Activated CD4-positive, alpha-beta T cell treated with anti-CD3 and anti-CD28 coated beads, Interleukin-2, amount 50 U/mL, for 16 hours (primary cell): Measurements from ENCODE around the gene MYH4.

ENCODE experiments used
- DNase-seq: peaks from one replicate; pipeline ENCODE4 v3.0.0-alpha.2; 2020

MYH4 gene

DNA sequence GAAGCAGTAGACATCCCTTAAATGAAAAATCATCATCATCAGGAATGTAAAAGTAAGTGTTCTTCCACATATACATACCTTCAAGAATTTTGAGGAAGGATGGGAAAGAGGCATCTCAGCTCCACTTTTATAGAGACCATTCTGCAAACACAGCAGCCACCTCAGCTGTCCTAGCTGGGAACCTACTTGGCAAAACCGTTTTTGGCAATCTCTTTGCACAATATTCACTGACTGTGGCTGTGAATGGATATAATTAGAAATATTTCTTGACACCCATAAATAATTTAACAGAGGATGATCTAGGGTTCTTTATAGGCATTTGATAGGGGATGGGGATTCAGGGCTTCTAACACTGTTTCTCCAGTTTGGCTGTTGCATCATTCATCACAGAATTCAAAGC is at the start of gene MYH4:
Gene MYH4, minus strand, starts transcription at position 101 of the 400 bp plus-strand sequence. CDS start 2,814 bp downstream, outside the sequence.
- DNase-seq: no peak

DNA sequence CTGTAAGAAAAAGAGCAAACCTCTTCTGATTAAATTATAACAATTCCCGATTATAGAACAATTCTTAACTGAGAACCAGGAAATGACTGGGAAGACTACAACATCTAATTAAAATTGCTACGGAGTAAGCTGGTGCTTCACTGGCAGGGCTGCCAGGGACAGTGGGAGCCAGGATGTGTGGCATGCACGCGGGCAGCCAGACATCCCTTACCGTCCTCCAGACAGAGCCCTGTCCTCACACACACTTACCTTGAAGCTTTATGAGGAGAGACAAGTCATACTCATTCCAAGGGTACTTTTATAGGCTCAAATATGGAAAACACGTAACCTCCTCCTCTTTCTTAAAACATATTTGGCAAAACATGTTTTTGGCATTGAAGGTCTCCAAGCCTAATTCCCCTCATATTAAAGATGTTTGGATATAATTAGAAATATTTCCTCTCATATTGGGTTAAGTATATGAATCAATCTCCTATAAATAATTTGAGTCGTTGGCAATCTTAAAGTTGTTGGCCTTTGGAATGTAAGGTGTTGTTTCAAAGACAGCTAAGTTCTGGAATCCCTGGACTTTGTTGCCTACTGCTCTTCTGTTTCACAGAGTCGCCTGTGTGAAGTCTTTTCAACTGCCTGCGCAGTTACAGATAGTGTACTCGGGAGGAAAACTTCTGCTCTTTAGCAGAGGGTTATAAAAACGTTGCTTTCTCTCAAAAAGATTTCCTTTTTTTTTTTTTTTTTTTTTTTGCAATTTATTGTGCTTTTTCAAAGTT is 49.1 kb upstream of the MYH4 start, which contains the start of gene MYH1:
Gene MYH1, minus strand, starts transcription at position 272 of the 767 bp plus-strand sequence. CDS start 1,900 bp downstream, outside the sequence.
- DNase-seq: no peak

DNA sequence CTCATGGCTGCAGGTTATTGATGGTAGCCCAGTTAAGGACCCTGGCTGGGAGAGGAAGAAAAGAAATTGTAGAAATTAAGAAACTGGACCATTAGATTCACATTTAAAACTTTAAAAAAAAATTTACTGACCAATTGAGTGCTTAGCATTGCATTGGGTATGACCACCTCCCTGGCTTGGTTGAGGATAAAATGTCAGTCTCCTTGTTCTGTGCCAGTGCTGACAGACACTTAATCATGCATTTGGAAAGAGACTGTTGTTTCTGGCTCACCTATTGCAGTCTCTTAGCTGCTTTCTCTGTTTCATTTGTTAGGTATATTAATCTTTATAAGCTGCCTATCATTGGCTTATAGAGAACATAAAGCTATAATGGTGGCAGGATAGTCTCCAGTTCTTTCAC is 47.3 kb upstream of the MYH4 start:
- DNase-seq: no peak

DNA sequence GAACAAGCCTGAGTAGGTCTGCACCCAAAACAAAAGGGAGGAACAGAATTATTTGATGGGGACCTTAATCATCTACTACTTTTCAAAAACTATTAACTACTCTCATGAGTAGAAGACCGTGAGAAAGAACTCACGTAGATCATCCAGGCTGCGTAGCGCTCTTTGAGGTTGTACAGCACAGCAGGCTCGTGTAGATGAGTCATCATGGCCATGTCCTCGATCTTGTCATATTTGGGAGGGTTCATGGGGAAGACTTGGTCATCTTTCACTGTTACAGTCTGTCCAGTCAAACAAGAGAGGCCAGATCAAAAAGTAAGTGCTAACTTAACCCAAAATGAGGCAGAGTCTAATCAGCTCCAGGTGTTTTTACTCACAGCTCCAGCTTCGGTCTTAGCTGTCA is 46.7 kb upstream of the MYH4 start:
- no peak for DNase-seq

DNA sequence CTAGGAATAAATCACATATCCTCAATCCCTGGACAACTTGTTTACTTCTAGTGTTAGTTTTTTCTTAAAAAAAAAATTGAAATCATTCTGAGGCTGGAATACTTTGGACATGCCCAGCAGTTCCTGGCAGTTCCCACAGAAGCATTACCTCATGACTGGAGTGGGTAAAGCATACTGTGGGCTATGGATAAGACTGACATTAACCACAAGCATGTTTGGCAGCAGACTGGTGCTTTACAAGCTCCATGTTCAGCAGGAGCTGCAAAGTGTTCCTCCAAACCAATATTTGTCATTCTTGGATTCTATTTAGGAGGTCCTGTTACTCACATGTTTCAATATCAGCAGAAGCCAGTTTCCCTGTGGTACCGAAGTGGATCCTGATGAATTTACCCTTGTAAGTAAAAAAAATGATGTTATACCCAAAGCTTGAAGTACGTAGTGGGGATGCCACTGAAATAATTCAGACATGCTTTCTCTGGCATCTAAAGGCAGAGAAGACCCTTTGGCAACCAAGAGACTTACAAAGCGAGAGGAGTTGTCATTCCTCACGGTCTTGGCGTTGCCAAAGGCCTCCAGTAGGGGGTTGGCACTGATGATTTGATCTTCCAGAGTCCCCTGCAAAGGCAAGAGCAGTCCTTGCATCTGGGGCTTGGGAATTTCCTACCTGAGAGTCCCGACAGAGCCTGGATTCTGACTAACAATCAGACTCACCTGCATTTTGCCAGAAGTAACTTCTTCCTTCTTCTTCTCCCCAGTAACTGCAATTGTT is 44.1 kb upstream of the MYH4 start:
- no peak for DNase-seq

DNA sequence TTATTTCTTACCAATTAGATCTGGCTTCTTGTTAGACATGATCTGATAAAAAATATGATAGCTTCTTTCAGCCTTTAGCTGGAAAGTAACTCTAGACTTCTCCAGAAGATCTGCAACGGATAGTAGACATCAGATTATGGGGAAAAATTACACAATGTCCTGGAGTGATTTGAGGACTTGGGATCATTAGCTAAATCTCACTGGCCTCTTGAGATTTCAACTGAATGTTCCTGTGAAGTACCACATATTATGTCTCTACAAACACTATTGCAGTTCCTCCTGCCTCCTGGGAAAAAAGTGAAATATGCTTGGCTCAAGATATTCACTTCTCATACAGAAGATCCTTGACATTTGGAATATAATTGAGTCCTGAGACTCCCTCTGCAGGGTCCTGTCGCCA is 43.5 kb upstream of the MYH4 start:
- DNase-seq: no peak

DNA sequence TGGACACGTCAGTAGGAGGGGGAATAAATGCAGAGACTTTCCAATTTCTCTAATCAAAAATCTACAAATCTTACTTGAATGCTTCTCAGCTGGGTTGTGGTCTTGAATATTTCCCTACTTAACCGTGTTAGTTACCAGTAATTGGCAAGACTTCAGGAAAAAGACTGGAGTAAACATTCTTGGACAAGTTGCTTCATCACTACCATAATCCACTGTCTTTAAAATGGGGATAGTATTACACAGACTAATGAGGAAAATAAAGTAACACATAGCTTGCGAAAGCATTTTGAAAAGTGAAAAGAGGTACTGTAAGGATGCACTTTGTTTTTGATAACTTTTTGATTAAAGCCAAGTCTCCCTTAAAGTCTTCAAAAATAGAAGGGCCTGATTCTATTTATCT is 30.6 kb upstream of the MYH4 start:
- no peak for DNase-seq

DNA sequence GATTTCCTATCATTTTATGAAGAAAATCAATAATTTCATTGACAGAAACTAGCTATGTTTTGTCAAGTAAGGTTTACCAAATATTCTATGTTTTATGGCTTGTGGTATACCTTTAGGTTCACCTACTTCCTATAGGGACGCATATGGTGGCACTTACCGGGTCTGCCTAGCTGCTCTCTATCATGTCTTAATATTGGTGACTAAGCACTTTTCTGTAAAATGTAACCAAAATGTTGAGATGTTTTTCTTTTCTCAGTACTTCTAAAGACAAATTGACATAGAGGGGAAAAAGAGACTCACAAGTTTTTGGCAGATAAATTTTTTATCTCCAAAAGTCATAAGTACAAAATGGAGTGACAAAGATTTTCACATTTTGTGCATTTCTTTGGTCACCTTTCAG is 22.6 kb upstream of the MYH4 start:
- DNase-seq: no peak

DNA sequence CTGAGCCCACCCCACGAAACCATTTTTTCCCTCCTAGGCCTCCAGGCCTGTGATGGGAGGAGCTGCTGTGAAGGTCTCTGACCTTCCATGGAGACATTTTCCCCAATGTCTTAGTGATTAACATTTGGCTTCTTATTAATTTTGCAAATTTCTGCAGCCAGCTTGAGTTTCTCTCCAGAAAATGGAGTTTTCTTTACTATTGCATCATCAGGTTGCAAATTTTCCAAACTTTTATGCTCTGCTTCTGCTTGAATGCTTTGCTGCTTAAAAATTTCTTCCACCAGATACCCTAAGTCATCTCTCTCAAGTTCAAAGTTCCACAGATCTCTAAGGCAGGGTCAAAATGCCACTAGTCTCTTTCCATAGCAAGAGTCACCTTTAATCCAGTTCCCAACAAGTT is 12.9 kb upstream of the MYH4 start:
- no peak for DNase-seq

DNA sequence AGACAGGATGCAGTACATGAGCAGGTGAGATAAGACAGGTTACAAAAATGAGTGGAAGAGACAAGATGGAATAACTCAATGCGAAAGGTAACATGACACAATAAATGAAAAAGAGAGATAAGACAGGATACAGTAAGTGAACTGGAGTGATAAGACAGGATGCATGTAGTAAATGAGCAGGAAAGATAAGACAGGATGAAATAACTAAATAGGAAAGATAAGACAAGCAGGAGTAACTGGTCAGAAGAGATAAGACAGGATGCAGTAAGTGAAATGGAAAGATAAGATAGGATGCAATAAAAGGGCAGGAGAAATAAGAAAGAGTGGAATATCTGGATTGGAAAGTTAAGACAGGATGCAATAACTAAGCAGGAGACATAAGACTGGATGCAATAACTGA is 8.3 kb upstream of the MYH4 start:
- DNase-seq: no peak

DNA sequence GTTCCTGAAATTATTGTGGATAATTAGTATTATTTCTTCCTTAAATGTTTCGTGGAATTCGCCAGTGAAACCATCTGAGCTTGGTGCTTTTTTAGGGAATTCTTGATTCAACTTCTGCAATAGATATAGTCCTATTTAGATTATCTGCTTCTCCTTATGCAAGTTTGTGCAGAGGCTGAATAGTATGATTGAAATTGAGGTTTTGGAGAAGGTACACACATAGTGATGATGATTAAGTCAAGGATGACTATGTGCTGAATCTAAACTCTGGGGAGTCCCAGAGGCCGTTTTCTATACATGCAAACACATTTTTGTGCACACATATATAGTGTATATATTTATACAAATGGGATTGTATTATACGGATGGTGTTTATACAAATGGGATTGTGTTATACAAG is 5.2 kb upstream of the MYH4 start:
- no peak for DNase-seq

DNA sequence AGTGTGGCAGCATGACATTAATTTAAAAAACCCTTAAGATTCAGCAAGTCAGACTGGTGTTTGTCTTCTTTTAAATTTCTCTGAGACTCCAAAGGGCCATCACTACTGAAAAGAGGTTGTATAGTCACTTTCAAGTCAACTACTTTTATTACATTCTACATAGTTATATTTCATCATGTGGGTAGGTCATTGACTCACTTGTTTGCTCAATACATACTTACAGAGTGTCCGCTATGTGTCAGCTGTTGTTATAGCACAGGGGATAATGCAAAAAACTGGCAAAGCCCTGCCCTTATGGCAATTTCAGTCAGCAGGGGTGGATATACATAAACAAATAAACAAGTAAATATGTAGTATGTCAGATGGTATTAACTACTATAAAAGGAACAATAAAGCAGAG is 2.5 kb upstream of the MYH4 start:
- DNase-seq: no peak

DNA sequence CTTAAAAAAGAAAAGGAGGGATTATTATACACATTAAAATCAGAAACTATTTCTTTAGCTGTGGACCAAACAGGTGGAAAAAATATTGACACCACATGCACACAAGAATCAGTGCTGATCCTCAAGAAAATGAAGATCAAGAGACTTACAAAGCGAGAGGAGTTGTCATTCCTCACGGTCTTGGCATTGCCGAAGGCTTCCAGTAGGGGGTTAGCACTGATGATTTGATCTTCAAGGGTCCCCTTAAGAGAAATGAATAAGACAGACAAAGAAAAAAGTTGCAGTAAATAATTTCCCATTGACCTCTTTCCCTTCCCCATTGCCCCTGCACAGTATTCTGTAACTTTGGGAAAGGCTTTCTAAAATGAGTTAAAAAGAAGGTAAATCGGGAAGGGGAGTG is 6.0 kb downstream of the MYH4 start:
- DNase-seq: no peak

DNA sequence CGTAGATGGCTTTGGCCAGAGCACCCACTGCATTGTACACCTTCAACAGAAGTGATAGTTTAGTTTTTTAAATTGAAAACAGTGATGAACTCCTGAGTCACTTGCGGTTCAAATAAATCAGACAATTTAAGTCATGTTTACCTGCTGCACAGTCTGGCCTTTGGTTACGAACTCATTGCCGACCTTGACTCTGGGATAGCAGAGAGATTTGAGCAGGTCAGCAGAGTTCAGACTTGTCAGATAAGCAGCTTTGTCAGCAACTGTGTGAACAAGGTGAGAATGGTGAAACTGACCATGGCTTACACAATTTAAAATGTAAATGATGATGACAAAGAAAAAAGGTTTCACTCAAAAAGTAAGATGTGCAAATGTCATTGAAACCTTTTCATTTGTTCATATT is 9.3 kb downstream of the MYH4 start:
- no peak for DNase-seq

DNA sequence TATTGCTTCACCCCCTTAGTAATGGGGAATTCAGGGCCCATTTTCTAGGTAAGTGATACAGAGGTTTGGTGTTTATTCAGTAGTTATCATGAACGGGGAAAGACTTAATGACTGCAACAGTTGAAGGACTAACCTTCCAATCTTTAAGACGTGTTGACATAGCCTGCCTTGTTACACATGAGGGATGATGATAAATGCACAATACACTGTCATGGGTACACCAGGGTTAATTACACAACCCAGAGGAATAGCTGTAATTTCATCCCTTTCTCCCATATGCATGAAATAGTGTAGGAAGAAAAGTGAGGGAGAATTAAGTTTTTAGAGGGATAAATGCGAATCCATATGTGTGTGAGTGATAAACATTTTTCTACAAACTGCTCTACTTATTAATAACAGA is 10.7 kb downstream of the MYH4 start:
- DNase-seq: no peak

DNA sequence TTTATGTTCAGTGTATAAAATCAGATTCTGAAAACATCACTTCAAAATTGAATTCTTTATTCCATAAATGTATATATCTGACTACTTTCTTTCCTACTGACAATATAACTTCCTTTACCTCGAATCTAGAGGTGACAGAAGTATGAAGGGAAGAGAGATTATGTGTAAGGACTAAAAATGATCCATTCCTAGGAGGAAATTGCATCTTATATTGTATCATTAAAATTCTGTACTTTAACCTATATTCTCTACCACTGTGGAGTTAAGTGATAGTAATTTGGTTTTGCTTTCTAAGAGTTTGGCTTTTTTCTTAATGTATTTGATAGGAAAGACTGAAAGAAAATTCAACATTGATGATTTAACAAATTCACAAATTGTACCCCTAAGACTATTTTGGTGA is 11.4 kb downstream of the MYH4 start:
- no peak for DNase-seq

DNA sequence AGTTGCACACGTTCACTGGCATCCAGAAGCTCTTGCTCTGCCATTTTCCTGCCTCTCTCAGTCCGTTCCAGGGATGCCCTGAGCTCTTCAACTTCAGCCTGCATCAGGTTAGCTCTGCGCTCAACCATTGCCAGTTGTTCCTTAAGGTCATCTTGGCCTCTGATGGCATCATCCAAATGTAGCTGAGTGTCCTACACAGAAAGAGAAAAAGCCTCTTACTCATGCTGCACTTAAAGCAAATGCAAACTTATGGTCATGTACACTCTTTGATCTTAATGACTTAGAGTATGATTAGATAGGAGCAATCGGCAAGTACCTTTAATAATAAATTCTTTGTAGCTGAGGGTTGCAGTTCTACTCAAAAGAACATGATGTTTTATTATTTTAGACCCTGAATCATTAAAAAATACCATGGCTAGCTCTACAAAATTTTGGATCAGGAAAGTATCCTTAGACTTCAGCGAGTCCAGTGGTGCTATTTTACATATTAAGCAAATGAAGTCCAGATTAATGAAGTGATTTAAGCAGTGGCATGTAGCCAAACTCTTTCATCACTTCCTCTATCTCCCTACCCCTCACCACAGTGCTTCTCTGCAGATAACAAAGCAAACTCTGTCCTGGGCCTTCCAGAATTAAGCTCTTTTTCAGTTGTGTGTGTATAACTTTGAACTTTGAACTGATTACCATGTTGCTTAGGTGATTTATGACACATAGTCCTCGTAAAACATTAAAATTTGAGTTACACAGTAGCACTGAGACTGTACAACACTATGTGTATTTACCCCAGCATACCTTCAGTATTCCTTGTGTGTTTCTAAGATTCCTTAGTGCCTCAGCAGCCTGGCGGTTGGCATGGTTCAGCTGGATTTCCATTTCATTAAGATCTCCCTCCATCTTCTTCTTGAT is 22.1 kb downstream of the MYH4 start:
- DNase-seq: no peak

DNA sequence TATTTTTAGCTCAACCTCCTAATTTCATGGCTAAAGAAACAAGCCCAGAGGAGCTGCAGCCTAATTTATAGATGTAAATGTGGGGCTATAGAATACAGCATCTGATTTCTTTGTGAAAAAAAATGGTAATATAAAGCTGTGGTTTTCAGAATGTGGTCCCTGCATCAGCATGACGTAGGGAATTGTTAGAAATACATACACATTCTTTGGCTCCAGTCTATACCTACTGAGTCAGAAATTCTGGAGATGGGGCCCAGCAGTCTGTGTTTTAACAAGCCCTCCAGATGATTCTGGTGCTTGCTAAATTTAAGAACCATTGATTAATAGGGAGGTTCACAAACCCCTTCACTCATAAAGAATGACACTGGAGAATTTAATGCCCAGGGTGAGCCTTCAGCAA is 29.5 kb downstream of the MYH4 start:
- no peak for DNase-seq

DNA sequence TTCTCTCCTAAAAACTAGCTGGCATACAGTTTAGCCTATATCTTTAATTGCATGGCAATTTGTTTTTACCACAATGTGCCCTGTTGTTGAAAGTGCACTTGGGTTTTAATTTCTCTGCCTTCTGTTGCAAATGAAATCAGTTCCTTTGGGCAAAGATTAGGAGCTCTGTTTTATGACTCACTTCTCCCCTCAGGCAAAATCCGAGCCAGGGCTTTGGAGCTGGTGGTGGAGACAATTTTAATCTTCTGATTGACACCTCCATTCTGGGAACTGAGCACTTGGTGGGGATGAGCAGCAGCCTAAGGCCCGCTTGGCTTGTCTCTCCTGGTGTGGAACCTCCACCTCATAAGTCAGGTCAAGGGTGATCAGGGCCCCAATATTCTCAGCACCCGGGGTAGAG is 34.3 kb downstream of the MYH4 start:
- DNase-seq: no peak

DNA sequence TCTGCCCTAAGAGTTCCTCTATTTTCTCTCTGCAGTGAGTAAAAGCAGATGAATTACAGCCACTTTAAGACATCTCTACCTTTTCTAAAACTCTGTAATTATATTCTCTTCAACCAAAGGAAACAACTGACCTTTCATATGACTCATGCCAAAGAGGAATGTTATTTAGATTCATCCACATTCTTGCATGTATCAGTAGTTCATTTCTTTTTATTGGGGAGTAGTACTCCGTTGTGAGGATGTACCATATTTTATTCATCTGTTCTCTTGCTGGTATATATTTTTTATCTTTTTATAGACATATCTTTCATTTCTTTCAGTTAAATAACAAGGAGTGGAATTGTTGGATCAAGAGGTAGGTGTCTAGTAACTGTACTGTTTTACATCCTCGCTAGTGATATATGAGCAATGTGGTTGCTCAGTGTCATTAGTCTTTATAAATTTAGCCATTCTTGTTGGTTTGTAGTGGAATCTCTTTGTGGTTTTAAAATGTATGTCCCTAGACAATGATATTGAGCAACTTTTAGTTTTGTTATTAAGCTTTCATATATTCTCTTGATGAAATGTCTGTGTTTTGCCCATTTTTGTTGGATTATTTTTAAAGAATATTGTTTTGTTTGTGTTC is 39.8 kb downstream of the MYH4 start:
- DNase-seq: no peak

DNA sequence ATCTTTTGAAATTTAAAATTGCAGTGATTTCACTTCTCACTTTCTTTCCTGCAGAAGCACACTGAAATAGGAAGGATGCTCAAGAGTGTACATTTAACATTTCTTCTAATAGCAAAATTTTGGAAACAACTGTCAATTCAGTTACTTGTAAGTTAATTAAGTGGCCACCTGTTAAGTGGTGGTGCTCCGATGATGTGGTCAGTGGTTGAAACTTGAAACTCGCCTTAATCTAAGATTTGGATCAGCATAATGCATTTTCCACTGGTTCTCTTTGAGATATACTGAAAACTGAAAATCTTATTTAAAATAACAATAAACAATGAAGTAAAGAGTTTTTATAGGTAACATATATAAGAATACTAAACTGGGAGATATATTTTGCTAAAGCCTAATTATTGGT is 40.6 kb downstream of the MYH4 start:
- no peak for DNase-seq

DNA sequence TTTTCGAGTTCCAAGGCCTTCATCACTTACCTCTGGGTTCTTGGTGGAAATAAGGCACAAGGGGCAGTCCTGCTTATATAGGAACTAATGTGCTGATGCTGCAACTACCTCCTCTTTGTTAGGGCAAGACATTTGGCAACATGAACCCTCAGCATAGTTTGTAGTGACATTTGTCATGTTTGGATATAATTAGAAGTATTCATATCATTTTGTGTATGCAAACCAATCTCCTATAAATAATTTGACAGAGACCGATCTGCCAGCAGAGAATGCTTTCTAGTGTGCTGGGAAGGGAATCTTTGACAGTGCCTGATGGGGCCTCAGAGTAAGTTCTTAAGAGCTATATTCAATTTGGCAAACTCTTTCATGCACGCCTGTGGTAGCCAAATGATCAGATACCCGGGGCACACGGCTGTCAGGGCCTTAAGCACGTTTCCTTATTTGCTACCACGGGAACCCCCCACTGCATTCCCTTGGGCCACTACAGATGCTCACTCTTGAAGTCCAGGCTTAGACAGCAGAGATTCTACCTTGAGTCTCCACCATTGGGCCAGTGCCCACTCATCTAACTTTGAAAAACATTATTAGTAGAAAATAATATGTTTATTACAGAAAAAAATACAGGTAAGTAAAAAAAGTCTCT is 47.3 kb downstream of the MYH4 start, which contains the start of gene MYH8:
Gene MYH8, minus strand, starts transcription at position 51 of the 643 bp plus-strand sequence. CDS start 1,723 bp downstream, outside the sequence.
- no peak for DNase-seq
